Measurements from ENCODE around the gene PIK3R2.

DNA sequence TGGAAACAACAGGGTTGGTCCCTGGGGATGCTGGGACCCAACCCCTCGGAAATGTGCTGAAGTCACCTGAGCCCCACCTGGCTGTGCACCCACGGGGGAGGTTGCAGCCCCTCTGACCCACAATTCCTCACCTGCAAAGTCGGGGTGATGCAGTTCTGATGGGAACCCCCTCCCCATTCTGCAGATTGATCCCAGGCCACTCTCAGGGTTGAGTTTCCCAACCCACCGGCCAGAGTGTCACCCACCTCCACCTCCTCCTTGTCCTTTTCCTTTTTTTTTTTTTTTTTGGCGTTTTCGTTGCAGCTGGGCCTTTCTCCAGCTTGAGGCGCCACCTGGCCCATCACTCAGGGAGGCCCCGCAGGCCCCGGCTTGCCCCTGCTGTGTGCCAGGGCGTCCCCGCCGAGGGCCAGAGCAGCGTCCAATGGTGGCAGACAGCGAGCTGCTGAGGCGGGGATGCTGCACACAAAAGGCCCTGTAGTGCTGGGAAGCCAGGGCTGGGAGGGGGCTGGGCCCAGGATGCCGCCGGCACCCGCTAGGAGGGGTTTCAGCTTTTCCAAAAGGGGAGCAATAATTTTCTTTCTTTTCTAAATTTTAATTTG lies 4.6 kb downstream of the PIK3R2 start:
- TF ChIP-seq, protein P1, sequence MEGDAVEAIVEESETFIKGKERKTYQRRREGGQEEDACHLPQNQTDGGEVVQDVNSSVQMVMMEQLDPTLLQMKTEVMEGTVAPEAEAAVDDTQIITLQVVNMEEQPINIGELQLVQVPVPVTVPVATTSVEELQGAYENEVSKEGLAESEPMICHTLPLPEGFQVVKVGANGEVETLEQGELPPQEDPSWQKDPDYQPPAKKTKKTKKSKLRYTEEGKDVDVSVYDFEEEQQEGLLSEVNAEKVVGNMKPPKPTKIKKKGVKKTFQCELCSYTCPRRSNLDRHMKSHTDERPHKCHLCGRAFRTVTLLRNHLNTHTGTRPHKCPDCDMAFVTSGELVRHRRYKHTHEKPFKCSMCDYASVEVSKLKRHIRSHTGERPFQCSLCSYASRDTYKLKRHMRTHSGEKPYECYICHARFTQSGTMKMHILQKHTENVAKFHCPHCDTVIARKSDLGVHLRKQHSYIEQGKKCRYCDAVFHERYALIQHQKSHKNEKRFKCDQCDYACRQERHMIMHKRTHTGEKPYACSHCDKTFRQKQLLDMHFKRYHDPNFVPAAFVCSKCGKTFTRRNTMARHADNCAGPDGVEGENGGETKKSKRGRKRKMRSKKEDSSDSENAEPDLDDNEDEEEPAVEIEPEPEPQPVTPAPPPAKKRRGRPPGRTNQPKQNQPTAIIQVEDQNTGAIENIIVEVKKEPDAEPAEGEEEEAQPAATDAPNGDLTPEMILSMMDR (IDR thresholded peaks at IDR 0.05; ENCODE audit: low read length): no peak
- TF ChIP-seq EZH2 (IDR thresholded peaks at IDR 0.05; ENCODE audit: borderline replicate concordance, low read length): no peak

Data from OCI-LY1 (cell line).